Natural killer cell (primary cell): ENCODE results near the gene COPS6. TPM values are rescaled to one million over a fixed set of nuclear protein-coding genes. Genes with fewer than 3 reads are reported as not detected.
A peak's percentile ranks its signal among the peaks of the same experiment; 100 is the strongest.

Source experiments
- ATAC-seq, 3 donors: fragments of 150-1000 bp in 2 of 3; fragments of 200-7000 bp in 1 of 3; cut with Tn5 transposase; 1 replicate in 1 of 3; 2 replicates in 2 of 3; pipeline ENCODE4 v1.10.0; 2021; ENCODE audit warnings: mild to moderate bottlenecking in 2 of 3, moderate library complexity in 2 of 3
- DNase-seq, 2 donors: peaks; one replicate each; pipeline versions ENCODE4 v3.0.0 to v3.0.0-alpha.2; 2013 to 2021; ENCODE audit warnings: mixed read lengths in 1 of 2
- H3K27ac ChIP-seq: one replicate; pipeline ENCODE4 v1.5.1; 2013; ENCODE audit warnings: mild to moderate bottlenecking, low read length
- H3K27me3 ChIP-seq: one replicate; pipeline ENCODE4 v1.6.1; 2013; ENCODE audit warnings: low read length; ENCODE audit not compliant: control insufficient read depth, insufficient read depth
- H3K36me3 ChIP-seq: one replicate; pipeline ENCODE4 v1.6.1; 2013; ENCODE audit warnings: low read length; ENCODE audit not compliant: control insufficient read depth, insufficient read depth
- H3K4me1 ChIP-seq: one replicate; pipeline ENCODE4 v1.6.1; 2013; ENCODE audit warnings: low read length; ENCODE audit not compliant: control insufficient read depth, insufficient read depth
- H3K4me3 ChIP-seq: one replicate; pipeline ENCODE4 v1.5.1; 2013; ENCODE audit warnings: low read length
- H3K9me3 ChIP-seq: one replicate; pipeline ENCODE4 v1.6.1; 2013; ENCODE audit warnings: low read length; ENCODE audit not compliant: control insufficient read depth, insufficient read depth
- H3K27ac Mint-ChIP-seq, 2 donors: one replicate each; pipeline ENCODE4 v1.8.0; 2022; ENCODE audit warnings: mild to moderate bottlenecking in 2 of 2, mixed read lengths in 2 of 2, moderate library complexity in 1 of 2
- H3K27me3 Mint-ChIP-seq, 2 donors: one replicate each; pipeline ENCODE4 v1.8.0; 2022; ENCODE audit warnings: low read depth in 2 of 2, mixed read lengths in 2 of 2
- H3K36me3 Mint-ChIP-seq: one replicate; pipeline ENCODE4 v1.8.0; 2022; ENCODE audit warnings: mixed read lengths
- H3K4me1 Mint-ChIP-seq, 2 donors: one replicate each; pipeline ENCODE4 v1.8.0; 2022; ENCODE audit warnings: mixed read lengths in 2 of 2
- H3K4me3 Mint-ChIP-seq: one replicate; pipeline ENCODE4 v1.8.0; 2022; ENCODE audit warnings: mild to moderate bottlenecking, moderate library complexity, mixed read lengths
- H3K9me3 Mint-ChIP-seq, 2 donors: one replicate each; pipeline ENCODE4 v1.8.0; 2022; ENCODE audit warnings: mixed read lengths in 2 of 2
- CTCF ChIP-seq: fragments of 200-600 bp; IDR thresholded peaks from one replicate; pipeline ENCODE4 v1.8.0; 2022; ENCODE audit warnings: antibody characterized with exemption
- WGBS: methylation state at CpG from one replicate; pipeline ENCODE4 v1.1.7; 2013; ENCODE audit warnings: missing lambda C conversion rate; ENCODE audit not compliant: insufficient coverage; 5-methylcytosine and 5-hydroxymethylcytosine counted together
- intact Hi-C: fragments of 100-400 bp; cut with micrococcal nuclease; formaldehyde crosslinking; loops from one replicate; pipeline ENCODE4 v1.14.2; 2022
- total RNA-seq, 4 donors: library from RNA; stranded (reverse); fragments of 120-200 nt in 1 of 4; gene quantifications; one replicate each; pipeline versions ENCODE4 v1.2.3 to v1.2.4, GENCODE V29; 2013 to 2022

The COPS6 gene
- total RNA-seq, 3 donors from 2014 or later (not counting 1 experiment from before 2014, with no cell fraction given), result 79.0 to 94.6 (median 84.4) TPM

- H3K27me3 Mint-ChIP-seq, result no peaks in the 10 kb centered on the region
- H3K4me3 Mint-ChIP-seq, result peak overlapping the region; percentile 97
- Histone ChIP-seq H3K27ac (peak overlapping the region; percentile 89), H3K4me1 (peaks cover 22% of the 10 kb centered on the region), H3K9me3 (no peaks in the 10 kb centered on the region), H3K4me3 (peak overlapping the region; percentile 73), H3K27me3 (no peaks in the 10 kb centered on the region), H3K36me3 (no peaks in the 10 kb centered on the region)
- H3K36me3 Mint-ChIP-seq, result no peaks in the 10 kb centered on the region
- H3K4me1 Mint-ChIP-seq, result peaks cover 23 to 25% of the 10 kb centered on the region in 2 donors
- H3K27ac Mint-ChIP-seq, result peak overlapping the region; percentile 98
- DNase-seq (no peak), ATAC-seq (no peak)
- WGBS, result 26% methylated on average over 18 of the region's 18 CpGs
- no peaks in the 10 kb centered on the region for H3K9me3 Mint-ChIP-seq
- intact Hi-C loops, result loop anchor here (1.0 to 5.0 kb wide), 3 partner anchors 9 to 36 kb away; partner anchors contain the start of genes AP4M1, MCM7 and ZNF3
- no peak for TF ChIP-seq CTCF
Measured at GRCh38 chr7:100118388-100119071, 29.8 kb downstream of the COPS6 start.

- Histone ChIP-seq H3K27ac (peak within 1 kb of the TSS; percentile 89), H3K4me1 (peaks cover 22% of the 10 kb centered on the region), H3K36me3 (no peaks in the 10 kb centered on the region), H3K27me3 (no peaks in the 10 kb centered on the region), H3K9me3 (no peaks in the 10 kb centered on the region), H3K4me3 (peak within 1 kb of the TSS; percentile 73)
- under 1% methylated on average over 47 of the region's 49 CpGs for WGBS
- H3K36me3 Mint-ChIP-seq, result no peaks in the 10 kb centered on the region
- ATAC-seq (peak; percentile 80 to 90 (median 86)), DNase-seq (peak; percentile 90 to 98)
- no peaks in the 10 kb centered on the region for H3K9me3 Mint-ChIP-seq
- H3K27me3 Mint-ChIP-seq, result no peaks in the 10 kb centered on the region
- H3K4me1 Mint-ChIP-seq, result peaks cover 25 to 27% of the 10 kb centered on the region in 2 donors
- intact Hi-C loops, result loop anchor here (1.0 to 5.0 kb wide), 3 partner anchors 8 to 37 kb away; partner anchors contain the start of genes AP4M1, MCM7 and ZNF3
- H3K27ac Mint-ChIP-seq, result peak within 1 kb of the TSS; percentile 98
- H3K4me3 Mint-ChIP-seq, result peak within 1 kb of the TSS; percentile 97
- TF ChIP-seq CTCF, result no peak
Measured at GRCh38 chr7:100119072-100119969, 30.6 kb downstream of the COPS6 start, which contains the start of the genes CNPY4 and TAF6. TSS of gene CNPY4 (plus strand) at chr7:100119634. CDS start at chr7:100119745, 111 bp downstream. TSS of gene TAF6 (minus strand) at chr7:100119358. CDS start at chr7:100114209, 5,149 bp downstream.

- Mint-ChIP-seq H3K27me3 (no peaks in the 10 kb centered on the region), H3K4me1 (peaks cover 30 to 34% of the 10 kb centered on the region in 2 donors), H3K9me3 (no peaks in the 10 kb centered on the region), H3K27ac (peak overlapping the region; percentile 98), H3K4me3 (peak overlapping the region; percentile 97), H3K36me3 (no peaks in the 10 kb centered on the region)
- Histone ChIP-seq H3K27me3 (no peaks in the 10 kb centered on the region), H3K27ac (peak overlapping the region; percentile 89), H3K4me1 (peaks cover 28% of the 10 kb centered on the region), H3K4me3 (peak overlapping the region; percentile 73), H3K9me3 (no peaks in the 10 kb centered on the region), H3K36me3 (no peaks in the 10 kb centered on the region)
- intact Hi-C loops, result loop anchor here (1.0 to 5.0 kb wide), 3 partner anchors 7 to 38 kb away; partner anchors contain the start of genes AP4M1, MCM7 and ZNF3
- peak in 1 of 2 donors; percentile 83 for DNase-seq
- ATAC-seq, result peak; percentile 38 to 54 (median 41)
- no peak for TF ChIP-seq CTCF
- 30% methylated on average over 19 of the region's 19 CpGs for WGBS
Measured at GRCh38 chr7:100119970-100120732, 31.4 kb downstream of the COPS6 start.
